NB4 (cell line): ENCODE measurements around the gene EMC8.

Source experiments
- MAX ChIP-seq: IDR thresholded peaks from 2 replicates; pipeline ENCODE4 v1.6.1; 2011; ENCODE audit warnings: low read depth, low read length
- POLR2A ChIP-seq: IDR thresholded peaks from 2 replicates; pipeline ENCODE4 v1.6.1; 2011; ENCODE audit warnings: mild to moderate bottlenecking; ENCODE audit not compliant: insufficient read length; ENCODE audit errors: extremely low read depth
- TF ChIP-seq, protein P1 (sequence below): IDR thresholded peaks from one replicate; pipeline ENCODE4 v1.5.1; 2012; ENCODE audit warnings: low read depth, low read length

DNA sequence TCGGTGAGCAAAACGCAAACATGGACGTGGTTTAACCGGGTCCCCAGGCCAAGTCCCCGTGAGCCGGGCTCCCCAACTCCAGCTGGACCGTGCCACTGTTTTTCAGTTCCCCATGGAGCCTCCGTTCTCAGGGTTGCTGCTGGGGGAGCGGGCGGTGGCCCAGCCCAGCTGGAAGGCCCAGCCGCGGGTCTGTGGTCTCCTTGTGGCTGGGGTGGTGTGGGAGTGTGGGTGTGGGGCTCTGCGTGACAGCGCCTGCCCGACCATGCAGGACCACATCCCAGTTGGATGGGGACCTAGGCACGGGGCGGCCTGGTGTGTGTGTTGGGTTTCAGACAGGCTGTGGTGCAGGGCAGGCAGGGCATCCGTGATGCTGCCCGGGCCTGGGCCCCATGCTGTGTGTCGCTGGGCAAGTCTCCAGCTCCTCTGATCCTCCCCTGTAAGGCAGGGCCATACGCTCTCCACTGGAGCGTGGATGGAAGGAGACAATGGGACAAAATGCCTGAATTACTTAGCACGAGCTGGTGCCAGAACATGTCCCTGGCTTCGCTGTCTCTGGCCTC, 40.4 kb upstream of the EMC8 start:
- TF ChIP-seq POLR2A = no peak
- TF ChIP-seq, protein P1, sequence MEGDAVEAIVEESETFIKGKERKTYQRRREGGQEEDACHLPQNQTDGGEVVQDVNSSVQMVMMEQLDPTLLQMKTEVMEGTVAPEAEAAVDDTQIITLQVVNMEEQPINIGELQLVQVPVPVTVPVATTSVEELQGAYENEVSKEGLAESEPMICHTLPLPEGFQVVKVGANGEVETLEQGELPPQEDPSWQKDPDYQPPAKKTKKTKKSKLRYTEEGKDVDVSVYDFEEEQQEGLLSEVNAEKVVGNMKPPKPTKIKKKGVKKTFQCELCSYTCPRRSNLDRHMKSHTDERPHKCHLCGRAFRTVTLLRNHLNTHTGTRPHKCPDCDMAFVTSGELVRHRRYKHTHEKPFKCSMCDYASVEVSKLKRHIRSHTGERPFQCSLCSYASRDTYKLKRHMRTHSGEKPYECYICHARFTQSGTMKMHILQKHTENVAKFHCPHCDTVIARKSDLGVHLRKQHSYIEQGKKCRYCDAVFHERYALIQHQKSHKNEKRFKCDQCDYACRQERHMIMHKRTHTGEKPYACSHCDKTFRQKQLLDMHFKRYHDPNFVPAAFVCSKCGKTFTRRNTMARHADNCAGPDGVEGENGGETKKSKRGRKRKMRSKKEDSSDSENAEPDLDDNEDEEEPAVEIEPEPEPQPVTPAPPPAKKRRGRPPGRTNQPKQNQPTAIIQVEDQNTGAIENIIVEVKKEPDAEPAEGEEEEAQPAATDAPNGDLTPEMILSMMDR = no peak
- TF ChIP-seq MAX = no peak
